Stimulated activated CD8-positive, alpha-beta memory T cell treated with anti-CD3 and anti-CD28 coated beads, Interleukin-15, amount 100 ng/mL, for 4 hours (primary cell): ENCODE data around the gene MANF.

ENCODE experiments used
- DNase-seq, 2 donors: peaks; one replicate each; pipeline ENCODE4 v3.0.0-alpha.2; 2020; ENCODE audit warnings: low read depth in 2 of 2

The MANF gene

DNA sequence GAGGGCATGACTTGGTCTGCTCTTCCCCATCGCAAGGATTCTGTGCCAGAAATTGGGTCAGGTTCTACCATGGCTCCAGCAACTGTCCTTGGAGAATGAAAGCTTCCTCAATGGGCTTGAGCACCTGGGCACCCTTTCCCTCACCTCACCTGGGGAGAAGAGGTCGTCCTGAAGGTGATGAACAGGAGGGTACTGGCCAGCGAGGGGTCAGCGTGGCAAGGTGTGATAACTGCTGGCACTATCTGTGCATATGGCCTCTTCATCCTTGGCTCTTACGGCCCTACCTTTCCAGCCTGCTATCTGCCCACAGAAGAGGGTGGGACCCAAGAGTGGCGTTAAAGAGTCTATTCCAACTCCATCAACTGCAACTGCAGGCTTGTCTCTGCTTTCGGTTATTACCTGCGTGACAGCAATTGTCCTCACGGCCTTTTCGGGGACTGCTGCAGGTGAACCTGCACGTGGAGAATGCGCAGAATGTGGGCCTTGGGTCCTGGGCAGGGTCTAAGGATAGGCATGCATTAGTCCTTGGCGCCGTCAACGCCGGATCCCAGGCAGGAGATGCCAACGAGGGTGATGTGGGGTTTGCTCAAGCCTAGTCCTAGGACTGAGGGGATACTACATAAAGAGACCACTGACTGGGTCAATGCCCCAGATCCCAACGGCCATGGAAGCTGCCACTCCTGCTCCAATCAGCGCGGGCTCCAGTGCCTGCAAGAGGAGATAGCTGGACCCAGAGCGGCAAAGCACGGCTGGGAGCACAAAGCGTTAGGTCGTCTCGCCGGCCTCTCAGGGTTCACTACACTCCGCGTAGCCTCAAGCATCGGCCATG lies 5.4 kb downstream of the MANF start:
- no peak for DNase-seq

GRCh38 chr3:51391075-51391565 lies 6.0 kb downstream of the MANF start, which contains the start of gene RBM15B:
Gene RBM15B, plus strand, starts transcription at chr3:51391285. Its CDS starts 115 bp downstream, at chr3:51391400.
- peak; percentile 94 to 96 for DNase-seq

DNA sequence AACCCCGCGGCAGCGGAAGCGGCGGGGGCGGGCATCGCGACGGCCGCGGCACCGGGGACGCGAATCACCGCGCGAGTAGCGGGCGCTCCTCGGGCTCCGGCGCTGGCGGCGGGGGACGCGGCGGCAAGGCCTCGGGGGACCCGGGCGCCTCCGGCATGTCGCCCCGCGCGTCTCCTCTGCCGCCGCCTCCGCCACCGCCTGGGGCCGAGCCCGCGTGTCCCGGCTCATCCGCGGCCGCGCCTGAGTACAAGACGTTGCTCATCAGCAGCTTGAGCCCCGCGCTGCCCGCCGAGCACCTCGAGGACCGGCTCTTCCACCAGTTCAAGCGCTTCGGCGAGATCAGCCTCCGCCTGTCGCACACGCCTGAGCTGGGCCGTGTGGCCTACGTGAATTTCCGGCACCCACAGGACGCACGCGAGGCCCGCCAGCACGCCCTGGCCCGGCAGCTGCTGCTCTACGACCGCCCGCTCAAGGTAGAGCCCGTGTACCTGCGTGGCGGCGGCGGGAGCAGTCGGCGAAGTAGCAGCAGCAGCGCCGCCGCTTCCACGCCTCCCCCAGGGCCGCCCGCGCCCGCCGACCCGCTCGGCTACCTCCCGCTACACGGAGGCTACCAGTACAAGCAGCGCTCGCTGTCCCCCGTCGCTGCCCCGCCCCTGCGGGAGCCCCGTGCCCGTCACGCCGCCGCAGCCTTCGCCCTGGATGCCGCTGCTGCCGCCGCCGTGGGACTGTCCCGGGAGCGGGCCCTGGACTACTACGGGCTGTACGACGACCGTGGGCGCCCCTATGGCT lies 6.7 kb downstream of the MANF start:
- peak in 1 of 2 donors; percentile 27 for DNase-seq

- no peak for DNase-seq
These were observed 7.5 kb downstream of the MANF start for GRCh38 chr3:51392355-51393133.

- DNase-seq: no peak
These were observed 8.0 kb downstream of the MANF start for GRCh38 chr3:51393134-51393495.

- DNase-seq: no peak
These were observed 8.5 kb downstream of the MANF start for GRCh38 chr3:51393564-51393963.

DNA sequence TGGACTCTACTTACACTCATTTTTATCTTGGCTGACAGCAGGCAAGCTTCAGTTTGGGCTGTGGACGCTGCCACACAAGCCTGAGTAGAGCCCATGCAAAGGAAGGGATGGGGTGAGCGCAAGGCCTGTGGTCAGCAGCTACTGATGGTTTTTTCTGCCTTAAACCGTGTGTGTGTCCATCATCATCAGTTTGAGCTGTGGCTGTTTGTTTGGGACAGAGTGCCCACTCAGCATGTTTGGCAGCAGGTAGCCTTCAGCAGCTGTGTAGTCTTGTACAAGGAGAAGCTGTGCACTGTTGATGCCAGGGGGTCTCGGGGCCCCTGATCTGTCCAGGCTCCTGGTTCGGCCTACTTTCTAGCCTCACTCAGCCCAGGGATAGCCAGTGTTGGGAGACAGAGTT lies 9.4 kb downstream of the MANF start:
- DNase-seq: no peak

DNA sequence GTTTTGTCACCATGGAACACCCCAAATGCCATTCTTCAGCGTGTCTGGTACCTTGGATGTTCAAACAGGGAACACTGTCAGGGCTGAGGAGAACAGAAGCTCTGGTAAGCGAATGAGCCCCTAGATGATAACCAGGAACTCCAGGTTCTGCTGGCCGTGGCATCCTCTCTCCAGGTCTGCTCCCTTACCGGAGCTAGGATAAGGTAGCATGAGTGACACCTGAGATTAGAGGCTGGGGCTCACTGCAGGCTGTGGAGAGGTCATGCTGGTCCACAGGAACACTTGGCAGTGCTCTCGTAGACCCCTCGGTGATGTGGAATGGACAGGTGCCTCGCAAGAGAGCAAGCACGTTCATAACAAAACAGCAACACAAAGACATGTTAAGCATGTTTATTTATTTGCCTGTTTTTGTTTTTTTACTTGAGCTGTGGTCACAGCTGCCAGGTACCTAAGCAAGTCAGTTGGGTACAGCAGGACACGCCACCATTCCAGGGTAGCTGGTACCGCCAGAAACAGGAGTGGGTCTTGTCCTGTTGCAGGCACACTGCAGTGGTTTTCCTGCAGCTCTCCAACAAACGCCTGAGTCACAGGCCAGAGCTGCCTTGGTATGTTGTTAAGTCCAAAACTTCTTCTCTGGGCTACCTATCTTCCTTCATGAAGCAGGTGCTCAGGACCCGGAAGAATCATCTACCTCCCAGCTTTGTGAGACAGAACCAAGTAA lies 10.6 kb downstream of the MANF start:
- no peak for DNase-seq

- DNase-seq: no peak
These were observed 11.3 kb downstream of the MANF start for GRCh38 chr3:51396401-51396800.

DNA sequence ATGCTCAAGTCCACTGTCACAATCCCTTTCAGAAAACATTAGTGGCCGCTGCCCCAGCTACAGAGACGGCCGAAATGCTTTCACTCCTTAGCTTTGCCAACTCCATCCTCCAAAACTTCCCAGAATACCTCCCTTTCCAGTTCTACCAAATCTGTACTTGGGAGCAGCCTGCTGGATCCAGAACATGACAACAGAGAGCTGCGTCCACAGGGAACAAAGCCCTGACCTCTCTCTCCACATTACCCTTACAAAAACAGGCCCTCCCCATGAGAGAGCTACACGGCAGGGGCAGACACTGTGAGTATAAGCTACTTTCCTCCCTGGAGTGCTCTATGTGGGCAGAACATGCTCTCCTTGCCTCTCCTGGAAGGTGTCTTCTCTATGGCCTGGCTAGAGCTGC lies 12.3 kb downstream of the MANF start:
- DNase-seq: no peak

GRCh38 chr3:51398595-51399310 lies 13.7 kb downstream of the MANF start:
- no peak for DNase-seq

- no peak for DNase-seq
These were observed 15.1 kb downstream of the MANF start for GRCh38 chr3:51400166-51400565.

- no peak for DNase-seq
These were observed 16.6 kb downstream of the MANF start for GRCh38 chr3:51401735-51402134.

GRCh38 chr3:51403675-51404074 lies 18.6 kb downstream of the MANF start:
- DNase-seq: no peak

GRCh38 chr3:51408021-51408420 lies 22.9 kb downstream of the MANF start:
- no peak for DNase-seq

DNA sequence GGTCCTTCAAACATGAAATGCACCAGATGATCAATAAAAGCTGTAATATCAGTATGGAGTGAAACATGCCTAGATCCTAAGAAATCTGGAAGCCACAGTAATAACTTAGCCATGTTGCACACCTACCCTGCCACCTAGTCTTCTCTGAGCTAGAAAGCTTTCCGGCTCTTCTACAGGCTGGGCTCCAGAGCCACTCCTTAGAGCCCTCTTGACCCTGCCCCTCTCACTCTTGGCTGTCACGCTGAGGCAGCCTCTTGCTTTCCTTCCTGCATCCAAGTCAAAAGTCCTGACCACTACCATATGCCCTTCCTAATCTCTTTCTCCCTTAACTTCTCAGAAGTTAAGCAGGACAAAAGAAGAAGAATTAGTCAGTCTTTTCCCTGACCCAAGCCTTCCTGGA lies 23.7 kb downstream of the MANF start:
- DNase-seq: no peak

DNA sequence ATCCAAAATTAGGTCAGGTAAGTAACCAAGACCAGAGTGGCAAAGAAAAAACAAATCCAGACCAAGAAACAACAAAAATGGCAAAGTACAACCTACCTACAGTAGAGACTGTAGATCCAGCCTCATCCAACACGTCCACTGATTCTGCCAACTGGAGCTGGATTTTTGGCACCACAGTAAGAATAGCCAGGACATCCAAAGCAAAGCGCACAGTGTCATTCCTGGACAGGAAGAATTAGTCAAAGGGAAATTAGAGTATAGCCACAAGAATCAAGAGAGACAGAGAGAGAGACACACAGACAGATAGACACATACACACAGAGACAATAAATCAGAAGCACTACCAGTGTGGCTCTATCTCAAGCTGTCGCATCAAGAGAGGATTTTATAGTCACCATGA lies 37.1 kb downstream of the MANF start:
- no peak for DNase-seq

DNA sequence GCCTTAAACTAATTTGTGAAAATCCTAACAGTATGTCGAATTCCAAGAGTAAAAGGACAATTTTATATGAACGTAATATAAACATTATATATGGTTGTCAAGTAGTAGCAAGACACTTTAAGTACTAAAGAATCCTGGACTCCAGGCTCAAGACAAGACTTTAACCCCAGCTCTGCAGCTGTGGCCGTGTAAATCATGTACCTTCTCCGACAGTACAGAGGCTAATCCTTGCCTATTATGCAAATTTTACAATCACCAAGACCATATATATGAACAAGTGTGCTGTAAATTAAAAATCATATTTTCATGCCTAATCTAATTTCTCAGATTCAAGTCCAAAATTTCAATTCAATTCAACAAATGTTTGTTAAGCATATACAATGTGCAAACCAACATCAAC lies 41.8 kb downstream of the MANF start:
- DNase-seq: no peak

- DNase-seq: no peak
These were observed 44.0 kb downstream of the MANF start for GRCh38 chr3:51429138-51429537.

- no peak for DNase-seq
These were observed 49.0 kb downstream of the MANF start for GRCh38 chr3:51434110-51434509.
